GM23338 (cell line): ENCODE measurements around the gene JCHAIN. TPM values are rescaled to one million over a fixed set of nuclear protein-coding genes. Genes with fewer than 3 reads are reported as not detected.

ENCODE experiments used
- ATAC-seq: fragments of 200-7000 bp; cut with Tn5 transposase; 3 replicates; pipeline ENCODE4 v1.9.1; 2020
- DNase-seq: peaks from one replicate; pipeline ENCODE4 v3.0.0-alpha.2; 2015; ENCODE audit warnings: low spot score
- H2AFZ ChIP-seq: fragments of 200-600 bp; sonication (generic); 2 replicates; pipeline ENCODE4 v1.8.0; 2016; ENCODE audit warnings: antibody characterized with exemption, mild to moderate bottlenecking, moderate library complexity
- H3F3A ChIP-seq: fragments of 200-600 bp; sonication (generic); replicated peaks from 2 replicates; pipeline ENCODE4 v1.8.0; 2017; ENCODE audit warnings: antibody characterized with exemption, mixed run types, low read depth
- H3K27ac ChIP-seq: fragments of 200-600 bp; sonication (generic); 2 replicates; pipeline ENCODE4 v1.6.1; 2016; ENCODE audit warnings: low read depth
- H3K27me3 ChIP-seq: fragments of 200-600 bp; sonication (generic); 2 replicates; pipeline ENCODE4 v1.8.0; 2016; ENCODE audit warnings: mild to moderate bottlenecking, mixed run types, moderate library complexity; ENCODE audit not compliant: insufficient read depth
- H3K36me3 ChIP-seq: fragments of 200-600 bp; sonication (generic); 2 replicates; pipeline ENCODE4 v1.8.0; 2016; ENCODE audit warnings: mild to moderate bottlenecking; ENCODE audit not compliant: insufficient read depth
- H3K4me1 ChIP-seq: fragments of 200-600 bp; sonication (generic); 2 replicates; pipeline ENCODE4 v1.8.0; 2016; ENCODE audit warnings: mild to moderate bottlenecking, moderate library complexity; ENCODE audit not compliant: insufficient read depth
- H3K4me2 ChIP-seq: fragments of 200-600 bp; sonication (generic); 2 replicates; pipeline ENCODE4 v1.7.1; 2017; ENCODE audit warnings: mixed run types
- H3K4me3 ChIP-seq: fragments of 200-600 bp; sonication (generic); 2 replicates; pipeline ENCODE4 v1.6.1; 2016; ENCODE audit warnings: mixed run types
- H3K79me2 ChIP-seq: fragments of 200-600 bp; sonication (generic); replicated peaks from 2 replicates; pipeline ENCODE4 v1.8.0; 2017; ENCODE audit warnings: mild to moderate bottlenecking; ENCODE audit not compliant: insufficient read depth
- H3K9me2 ChIP-seq: fragments of 200-600 bp; sonication (generic); 2 replicates; pipeline ENCODE4 v1.8.0; 2017; ENCODE audit not compliant: insufficient read depth
- H4K20me1 ChIP-seq: fragments of 200-600 bp; sonication (generic); replicated peaks from 2 replicates; pipeline ENCODE4 v1.8.0; 2017; ENCODE audit warnings: mild to moderate bottlenecking; ENCODE audit not compliant: insufficient read depth
- H3K27ac Mint-ChIP-seq: 2 replicates; pipeline ENCODE4 v1.8.0; 2020; ENCODE audit warnings: inconsistent platforms, mild to moderate bottlenecking, moderate library complexity, mixed read lengths
- H3K27me3 Mint-ChIP-seq: 3 replicates; pipeline ENCODE4 v1.8.0; 2022; ENCODE audit warnings: low read depth, mild to moderate bottlenecking, moderate library complexity, mixed read lengths, inconsistent platforms; ENCODE audit not compliant: insufficient read depth, poor library complexity
- H3K36me3 Mint-ChIP-seq: 3 replicates; pipeline ENCODE4 v1.8.0; 2021; ENCODE audit warnings: low read depth, mild to moderate bottlenecking, inconsistent platforms, moderate library complexity, mixed read lengths
- H3K4me1 Mint-ChIP-seq: 3 replicates; pipeline ENCODE4 v1.8.0; 2020; ENCODE audit warnings: mild to moderate bottlenecking, inconsistent platforms, mixed read lengths
- H3K4me3 Mint-ChIP-seq: 3 replicates; pipeline ENCODE4 v1.8.0; 2021; ENCODE audit warnings: moderate library complexity, mild to moderate bottlenecking, inconsistent platforms, mixed read lengths
- H3K9me3 Mint-ChIP-seq: 3 replicates; pipeline ENCODE4 v1.8.0; 2020; ENCODE audit warnings: moderate library complexity, mild to moderate bottlenecking, inconsistent platforms, mixed read lengths
- JUNB ChIP-seq: IDR thresholded peaks from one replicate; pipeline ENCODE4 v1.6.1; 2016; ENCODE audit warnings: antibody characterized with exemption; ENCODE audit not compliant: unreplicated experiment
- POLR2AphosphoS5 ChIP-seq: IDR thresholded peaks from 2 replicates; pipeline ENCODE4 v1.6.1; 2016; ENCODE audit warnings: antibody characterized with exemption, low read depth
- ZNF114 ChIP-seq: fragments of 250-450 bp; sonication (Bioruptor Pico); IDR thresholded peaks from 2 replicates; pipeline ENCODE4 v1.5.0; 2020; ENCODE audit warnings: mild to moderate bottlenecking, moderate library complexity
- polyA plus RNA-seq: library from polyadenylated mRNA; unstranded; fragments of >200 nt; fragmentation: Nextera tagmentation; extraction: Ambion mirVana; gene quantifications from 2 replicates; pipeline ENCODE4 v1.2.1, GENCODE V29; 2016
- total RNA-seq: library from RNA; depleted of rRNA; stranded (reverse); fragments of >200 nt; shearing (Covaris generic); gene quantifications from 2 replicates; pipeline ENCODE4 v1.2.3, GENCODE V29; 2014
- TF ChIP-seq, protein P1 (sequence below), 2 experiments: fragments of 200-600 bp in 1 of 2; sonication (generic) in 1 of 2; conservative IDR thresholded peaks; 2 replicates each; pipeline versions ENCODE4 v1.5.1 to v1.6.1; 2016 to 2017; ENCODE audit warnings: antibody characterized with exemption in 2 of 2, low read depth in 2 of 2, mild to moderate bottlenecking in 2 of 2, moderate library complexity in 1 of 2
- TF ChIP-seq, protein P2 (sequence below): IDR thresholded peaks from one replicate; pipeline ENCODE4 v1.6.1; 2018; ENCODE audit warnings: antibody characterized with exemption; ENCODE audit not compliant: unreplicated experiment
- TF ChIP-seq, protein P3 (sequence below): fragments of 250-450 bp; sonication (Bioruptor Pico); IDR thresholded peaks from 2 replicates; pipeline ENCODE4 v1.5.0; 2020; ENCODE audit warnings: mild to moderate bottlenecking, moderate library complexity

The JCHAIN gene
- total and polyA plus RNA-seq, 2 experiments from 2014 or later = 0.23 TPM; not detected in 1

DNA sequence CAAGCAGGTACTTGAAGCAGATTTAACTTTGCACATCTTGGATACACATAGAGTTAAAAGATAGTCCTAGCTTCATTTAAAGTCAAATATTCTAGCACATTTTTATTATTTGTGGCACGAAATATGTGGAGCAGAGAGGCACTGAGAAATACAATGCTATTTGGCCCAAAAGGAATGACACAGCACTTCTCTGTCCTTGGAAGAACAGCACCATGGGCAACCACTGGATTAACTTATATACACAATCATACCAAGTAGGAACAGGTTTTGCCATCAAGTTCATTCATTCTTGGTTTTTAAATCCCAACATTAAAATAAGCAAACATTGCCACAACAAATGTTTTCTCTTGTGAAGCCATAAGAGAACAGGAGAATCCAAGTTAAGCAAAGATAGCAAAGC is 38.7 kb downstream of the JCHAIN start:
- no peak for TF ChIP-seq POLR2AphosphoS5
- TF ChIP-seq, protein P1, sequence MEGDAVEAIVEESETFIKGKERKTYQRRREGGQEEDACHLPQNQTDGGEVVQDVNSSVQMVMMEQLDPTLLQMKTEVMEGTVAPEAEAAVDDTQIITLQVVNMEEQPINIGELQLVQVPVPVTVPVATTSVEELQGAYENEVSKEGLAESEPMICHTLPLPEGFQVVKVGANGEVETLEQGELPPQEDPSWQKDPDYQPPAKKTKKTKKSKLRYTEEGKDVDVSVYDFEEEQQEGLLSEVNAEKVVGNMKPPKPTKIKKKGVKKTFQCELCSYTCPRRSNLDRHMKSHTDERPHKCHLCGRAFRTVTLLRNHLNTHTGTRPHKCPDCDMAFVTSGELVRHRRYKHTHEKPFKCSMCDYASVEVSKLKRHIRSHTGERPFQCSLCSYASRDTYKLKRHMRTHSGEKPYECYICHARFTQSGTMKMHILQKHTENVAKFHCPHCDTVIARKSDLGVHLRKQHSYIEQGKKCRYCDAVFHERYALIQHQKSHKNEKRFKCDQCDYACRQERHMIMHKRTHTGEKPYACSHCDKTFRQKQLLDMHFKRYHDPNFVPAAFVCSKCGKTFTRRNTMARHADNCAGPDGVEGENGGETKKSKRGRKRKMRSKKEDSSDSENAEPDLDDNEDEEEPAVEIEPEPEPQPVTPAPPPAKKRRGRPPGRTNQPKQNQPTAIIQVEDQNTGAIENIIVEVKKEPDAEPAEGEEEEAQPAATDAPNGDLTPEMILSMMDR (conservative IDR thresholded peaks at IDR 0.05; ENCODE audit: low read depth in 2 of 2) = no peak
- H3K9me3 Mint-ChIP-seq = no peaks in the 10 kb centered on the region
- Histone ChIP-seq H3K9me2 (no peaks in the 10 kb centered on the region), H3K27ac (no peak overlapping the region), H3K79me2 (no peaks in the 10 kb centered on the region), H4K20me1 (no peaks in the 10 kb centered on the region), H2AFZ (peak overlapping the region; percentile 29; the same call in 1 of the 2 replicates), H3K4me3 (no peak overlapping the region), H3K36me3 (no peaks in the 10 kb centered on the region), H3F3A (no peaks in the 10 kb centered on the region), H3K27me3 (no peaks in the 10 kb centered on the region), H3K4me1 (no peaks in the 10 kb centered on the region; the same call in 1 of the 2 replicates), H3K4me2 (no peak overlapping the region)
- DNase-seq = no peak
- H3K4me3 Mint-ChIP-seq = no peak overlapping the region
- H3K36me3 Mint-ChIP-seq = no peaks in the 10 kb centered on the region; the same call in 2 of the 3 replicates
- no peak overlapping the region for H3K27ac Mint-ChIP-seq
- peaks cover 3% of the 10 kb centered on the region for H3K27me3 Mint-ChIP-seq
- no peak for ATAC-seq
- no peaks in the 10 kb centered on the region; the same call in 2 of the 3 replicates for H3K4me1 Mint-ChIP-seq

DNA sequence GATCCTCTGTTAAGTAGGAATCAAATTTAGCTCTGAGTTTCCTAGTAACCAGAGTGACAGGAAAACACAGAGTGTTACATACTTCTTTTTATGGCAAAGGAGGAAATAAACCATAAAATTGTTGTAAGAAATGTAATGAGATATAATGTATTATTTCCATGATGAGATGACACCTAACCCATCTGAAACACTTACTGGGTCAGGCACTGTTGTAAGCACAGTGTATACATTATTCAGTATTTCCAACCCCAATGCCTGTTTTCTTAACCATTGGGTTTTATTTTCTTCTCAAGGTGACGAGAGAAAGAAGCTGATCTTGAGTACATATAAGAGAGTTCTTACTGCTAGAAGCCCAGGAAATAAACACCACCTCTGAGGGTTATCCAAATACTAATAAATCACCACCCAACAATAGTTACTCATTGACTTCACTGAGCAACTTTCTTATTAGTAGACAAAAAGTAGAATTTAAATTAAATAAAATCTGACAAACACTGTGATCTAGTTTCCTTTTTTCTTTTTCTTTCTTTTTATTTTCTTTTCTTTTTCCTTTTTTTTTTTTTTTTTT is 42.0 kb downstream of the JCHAIN start:
- Histone ChIP-seq H3K27ac (no peak overlapping the region), H3K36me3 (no peaks in the 10 kb centered on the region), H2AFZ (no peak overlapping the region), H3K4me2 (no peak overlapping the region), H3K9me2 (no peaks in the 10 kb centered on the region), H3K4me1 (no peaks in the 10 kb centered on the region; the same call in 1 of the 2 replicates), H3K4me3 (no peak overlapping the region), H3F3A (no peaks in the 10 kb centered on the region), H4K20me1 (no peaks in the 10 kb centered on the region), H3K79me2 (no peaks in the 10 kb centered on the region), H3K27me3 (no peaks in the 10 kb centered on the region)
- Mint-ChIP-seq H3K4me1 (no peaks in the 10 kb centered on the region; the same call in 2 of the 3 replicates), H3K27ac (no peak overlapping the region), H3K9me3 (no peaks in the 10 kb centered on the region), H3K4me3 (no peak overlapping the region), H3K36me3 (no peaks in the 10 kb centered on the region; the same call in 2 of the 3 replicates), H3K27me3 (no peaks in the 10 kb centered on the region)
- DNase-seq (no peak), ATAC-seq (no peak)
- TF ChIP-seq POLR2AphosphoS5 = no peak
- TF ChIP-seq ZNF114 (CRISPR knock-in tag) = no peak
- TF ChIP-seq JUNB = no peak
- TF ChIP-seq, protein P2, sequence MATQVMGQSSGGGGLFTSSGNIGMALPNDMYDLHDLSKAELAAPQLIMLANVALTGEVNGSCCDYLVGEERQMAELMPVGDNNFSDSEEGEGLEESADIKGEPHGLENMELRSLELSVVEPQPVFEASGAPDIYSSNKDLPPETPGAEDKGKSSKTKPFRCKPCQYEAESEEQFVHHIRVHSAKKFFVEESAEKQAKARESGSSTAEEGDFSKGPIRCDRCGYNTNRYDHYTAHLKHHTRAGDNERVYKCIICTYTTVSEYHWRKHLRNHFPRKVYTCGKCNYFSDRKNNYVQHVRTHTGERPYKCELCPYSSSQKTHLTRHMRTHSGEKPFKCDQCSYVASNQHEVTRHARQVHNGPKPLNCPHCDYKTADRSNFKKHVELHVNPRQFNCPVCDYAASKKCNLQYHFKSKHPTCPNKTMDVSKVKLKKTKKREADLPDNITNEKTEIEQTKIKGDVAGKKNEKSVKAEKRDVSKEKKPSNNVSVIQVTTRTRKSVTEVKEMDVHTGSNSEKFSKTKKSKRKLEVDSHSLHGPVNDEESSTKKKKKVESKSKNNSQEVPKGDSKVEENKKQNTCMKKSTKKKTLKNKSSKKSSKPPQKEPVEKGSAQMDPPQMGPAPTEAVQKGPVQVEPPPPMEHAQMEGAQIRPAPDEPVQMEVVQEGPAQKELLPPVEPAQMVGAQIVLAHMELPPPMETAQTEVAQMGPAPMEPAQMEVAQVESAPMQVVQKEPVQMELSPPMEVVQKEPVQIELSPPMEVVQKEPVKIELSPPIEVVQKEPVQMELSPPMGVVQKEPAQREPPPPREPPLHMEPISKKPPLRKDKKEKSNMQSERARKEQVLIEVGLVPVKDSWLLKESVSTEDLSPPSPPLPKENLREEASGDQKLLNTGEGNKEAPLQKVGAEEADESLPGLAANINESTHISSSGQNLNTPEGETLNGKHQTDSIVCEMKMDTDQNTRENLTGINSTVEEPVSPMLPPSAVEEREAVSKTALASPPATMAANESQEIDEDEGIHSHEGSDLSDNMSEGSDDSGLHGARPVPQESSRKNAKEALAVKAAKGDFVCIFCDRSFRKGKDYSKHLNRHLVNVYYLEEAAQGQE = no peak
- TF ChIP-seq, protein P3, sequence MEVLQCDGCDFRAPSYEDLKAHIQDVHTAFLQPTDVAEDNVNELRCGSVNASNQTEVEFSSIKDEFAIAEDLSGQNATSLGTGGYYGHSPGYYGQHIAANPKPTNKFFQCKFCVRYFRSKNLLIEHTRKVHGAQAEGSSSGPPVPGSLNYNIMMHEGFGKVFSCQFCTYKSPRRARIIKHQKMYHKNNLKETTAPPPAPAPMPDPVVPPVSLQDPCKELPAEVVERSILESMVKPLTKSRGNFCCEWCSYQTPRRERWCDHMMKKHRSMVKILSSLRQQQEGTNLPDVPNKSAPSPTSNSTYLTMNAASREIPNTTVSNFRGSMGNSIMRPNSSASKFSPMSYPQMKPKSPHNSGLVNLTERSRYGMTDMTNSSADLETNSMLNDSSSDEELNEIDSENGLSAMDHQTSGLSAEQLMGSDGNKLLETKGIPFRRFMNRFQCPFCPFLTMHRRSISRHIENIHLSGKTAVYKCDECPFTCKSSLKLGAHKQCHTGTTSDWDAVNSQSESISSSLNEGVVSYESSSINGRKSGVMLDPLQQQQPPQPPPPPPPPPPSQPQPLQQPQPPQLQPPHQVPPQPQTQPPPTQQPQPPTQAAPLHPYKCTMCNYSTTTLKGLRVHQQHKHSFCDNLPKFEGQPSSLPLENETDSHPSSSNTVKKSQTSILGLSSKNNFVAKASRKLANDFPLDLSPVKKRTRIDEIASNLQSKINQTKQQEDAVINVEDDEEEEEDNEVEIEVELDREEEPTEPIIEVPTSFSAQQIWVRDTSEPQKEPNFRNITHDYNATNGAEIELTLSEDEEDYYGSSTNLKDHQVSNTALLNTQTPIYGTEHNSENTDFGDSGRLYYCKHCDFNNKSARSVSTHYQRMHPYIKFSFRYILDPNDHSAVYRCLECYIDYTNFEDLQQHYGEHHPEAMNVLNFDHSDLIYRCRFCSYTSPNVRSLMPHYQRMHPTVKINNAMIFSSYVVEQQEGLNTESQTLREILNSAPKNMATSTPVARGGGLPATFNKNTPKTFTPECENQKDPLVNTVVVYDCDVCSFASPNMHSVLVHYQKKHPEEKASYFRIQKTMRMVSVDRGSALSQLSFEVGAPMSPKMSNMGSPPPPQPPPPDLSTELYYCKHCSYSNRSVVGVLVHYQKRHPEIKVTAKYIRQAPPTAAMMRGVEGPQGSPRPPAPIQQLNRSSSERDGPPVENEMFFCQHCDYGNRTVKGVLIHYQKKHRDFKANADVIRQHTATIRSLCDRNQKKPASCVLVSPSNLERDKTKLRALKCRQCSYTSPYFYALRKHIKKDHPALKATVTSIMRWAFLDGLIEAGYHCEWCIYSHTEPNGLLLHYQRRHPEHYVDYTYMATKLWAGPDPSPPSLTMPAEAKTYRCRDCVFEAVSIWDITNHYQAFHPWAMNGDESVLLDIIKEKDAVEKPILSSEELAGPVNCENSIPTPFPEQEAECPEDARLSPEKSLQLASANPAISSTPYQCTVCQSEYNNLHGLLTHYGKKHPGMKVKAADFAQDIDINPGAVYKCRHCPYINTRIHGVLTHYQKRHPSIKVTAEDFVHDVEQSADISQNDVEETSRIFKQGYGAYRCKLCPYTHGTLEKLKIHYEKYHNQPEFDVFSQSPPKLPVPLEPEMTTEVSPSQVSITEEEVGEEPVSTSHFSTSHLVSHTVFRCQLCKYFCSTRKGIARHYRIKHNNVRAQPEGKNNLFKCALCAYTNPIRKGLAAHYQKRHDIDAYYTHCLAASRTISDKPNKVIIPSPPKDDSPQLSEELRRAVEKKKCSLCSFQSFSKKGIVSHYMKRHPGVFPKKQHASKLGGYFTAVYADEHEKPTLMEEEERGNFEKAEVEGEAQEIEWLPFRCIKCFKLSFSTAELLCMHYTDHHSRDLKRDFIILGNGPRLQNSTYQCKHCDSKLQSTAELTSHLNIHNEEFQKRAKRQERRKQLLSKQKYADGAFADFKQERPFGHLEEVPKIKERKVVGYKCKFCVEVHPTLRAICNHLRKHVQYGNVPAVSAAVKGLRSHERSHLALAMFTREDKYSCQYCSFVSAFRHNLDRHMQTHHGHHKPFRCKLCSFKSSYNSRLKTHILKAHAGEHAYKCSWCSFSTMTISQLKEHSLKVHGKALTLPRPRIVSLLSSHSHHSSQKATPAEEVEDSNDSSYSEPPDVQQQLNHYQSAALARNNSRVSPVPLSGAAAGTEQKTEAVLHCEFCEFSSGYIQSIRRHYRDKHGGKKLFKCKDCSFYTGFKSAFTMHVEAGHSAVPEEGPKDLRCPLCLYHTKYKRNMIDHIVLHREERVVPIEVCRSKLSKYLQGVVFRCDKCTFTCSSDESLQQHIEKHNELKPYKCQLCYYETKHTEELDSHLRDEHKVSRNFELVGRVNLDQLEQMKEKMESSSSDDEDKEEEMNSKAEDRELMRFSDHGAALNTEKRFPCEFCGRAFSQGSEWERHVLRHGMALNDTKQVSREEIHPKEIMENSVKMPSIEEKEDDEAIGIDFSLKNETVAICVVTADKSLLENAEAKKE (CRISPR knock-in tag) = no peak
- TF ChIP-seq, protein P1 (conservative IDR thresholded peaks at IDR 0.05; ENCODE audit: low read depth in 2 of 2) = no peak
